HFFc6 (cell line): Measurements from ENCODE around the gene CHMP6. TPM values are rescaled to one million over a fixed set of nuclear protein-coding genes. Genes with fewer than 3 reads are reported as not detected.

Source experiments
- DNase-seq: peaks from one replicate; pipeline ENCODE4 v3.0.0-alpha.2; 2018
- H3K27ac Mint-ChIP-seq: 2 replicates; pipeline ENCODE4 v1.8.0; 2020; ENCODE audit warnings: mild to moderate bottlenecking, mixed read lengths
- H3K27me3 Mint-ChIP-seq: 2 replicates; pipeline ENCODE4 v1.8.0; 2021; ENCODE audit warnings: mild to moderate bottlenecking, moderate library complexity, mixed read lengths; ENCODE audit not compliant: insufficient read depth
- H3K36me3 Mint-ChIP-seq: 2 replicates; pipeline ENCODE4 v1.8.0; 2021; ENCODE audit warnings: low read depth, mixed read lengths
- H3K4me1 Mint-ChIP-seq: 2 replicates; pipeline ENCODE4 v1.8.0; 2020; ENCODE audit warnings: low read depth, mixed read lengths
- H3K4me3 Mint-ChIP-seq: 2 replicates; pipeline ENCODE4 v1.8.0; 2020; ENCODE audit warnings: mild to moderate bottlenecking, moderate library complexity, mixed read lengths
- H3K9me3 Mint-ChIP-seq: 2 replicates; pipeline ENCODE4 v1.8.0; 2020; ENCODE audit warnings: mild to moderate bottlenecking, mixed read lengths
- total RNA-seq, 6 experiments: library from RNA; stranded (reverse); fragmentation: NEBNext Ultra II Directional; extraction: Animal tissue kit (Norgen Biotek cat#: 25700); gene quantifications; 2 replicates in 1 of 6; 3 replicates in 5 of 6; pipeline ENCODE4 v1.2.3, GENCODE V29; 2021
- TF ChIP-seq, protein P1 (sequence below): fragments of 200-600 bp; sonication (generic); IDR thresholded peaks from 2 replicates; pipeline ENCODE4 v1.5.0; 2021; ENCODE audit warnings: antibody characterized with exemption, mild to moderate bottlenecking

The CHMP6 gene
- total RNA-seq, 6 experiments from 2014 or later, result 27.6 to 38.5 (median 31.5) TPM

DNA sequence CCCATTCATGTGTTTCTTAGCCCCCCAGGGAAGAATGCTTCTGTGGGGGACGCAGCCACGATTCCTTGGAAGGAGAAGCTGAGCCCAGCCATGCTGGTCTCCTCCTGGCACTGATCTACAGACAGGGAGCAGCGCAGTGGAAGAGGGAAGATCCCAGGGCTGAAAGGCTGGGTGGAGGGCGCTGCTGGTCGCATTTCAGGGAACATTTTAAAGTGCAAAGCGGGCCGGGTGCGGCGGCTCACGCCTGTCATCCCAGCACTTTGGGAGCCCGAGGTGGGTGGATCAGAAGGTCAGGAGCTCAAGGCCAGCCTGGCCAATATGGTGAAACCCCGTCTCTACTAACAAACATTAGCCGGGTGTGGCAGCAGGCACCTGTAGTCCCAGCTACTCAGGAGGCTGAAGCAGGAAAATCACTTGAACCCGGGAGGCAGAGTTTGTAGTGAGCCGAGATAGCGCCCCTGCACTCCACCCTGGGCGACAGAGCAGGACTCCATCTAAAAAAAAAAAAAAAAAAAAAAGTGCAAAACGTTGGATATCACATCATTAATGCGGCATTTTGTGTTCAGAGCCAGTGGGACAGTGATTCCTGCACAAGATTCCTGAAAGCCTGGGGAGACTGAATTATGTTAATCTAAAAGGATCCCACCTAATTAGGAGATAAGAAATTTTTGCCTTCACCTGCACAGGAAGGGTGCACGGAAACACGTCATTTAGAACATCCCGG lies 558 bp upstream of the CHMP6 start:
- Mint-ChIP-seq H3K27ac (peak overlapping the region; percentile 33; the same call in 1 of the 2 replicates), H3K9me3 (no peaks in the 10 kb centered on the region), H3K36me3 (no peaks in the 10 kb centered on the region), H3K4me3 (peak overlapping the region; percentile 70), H3K27me3 (peaks cover 2% of the 10 kb centered on the region), H3K4me1 (peaks cover 19% of the 10 kb centered on the region)
- TF ChIP-seq, protein P1, sequence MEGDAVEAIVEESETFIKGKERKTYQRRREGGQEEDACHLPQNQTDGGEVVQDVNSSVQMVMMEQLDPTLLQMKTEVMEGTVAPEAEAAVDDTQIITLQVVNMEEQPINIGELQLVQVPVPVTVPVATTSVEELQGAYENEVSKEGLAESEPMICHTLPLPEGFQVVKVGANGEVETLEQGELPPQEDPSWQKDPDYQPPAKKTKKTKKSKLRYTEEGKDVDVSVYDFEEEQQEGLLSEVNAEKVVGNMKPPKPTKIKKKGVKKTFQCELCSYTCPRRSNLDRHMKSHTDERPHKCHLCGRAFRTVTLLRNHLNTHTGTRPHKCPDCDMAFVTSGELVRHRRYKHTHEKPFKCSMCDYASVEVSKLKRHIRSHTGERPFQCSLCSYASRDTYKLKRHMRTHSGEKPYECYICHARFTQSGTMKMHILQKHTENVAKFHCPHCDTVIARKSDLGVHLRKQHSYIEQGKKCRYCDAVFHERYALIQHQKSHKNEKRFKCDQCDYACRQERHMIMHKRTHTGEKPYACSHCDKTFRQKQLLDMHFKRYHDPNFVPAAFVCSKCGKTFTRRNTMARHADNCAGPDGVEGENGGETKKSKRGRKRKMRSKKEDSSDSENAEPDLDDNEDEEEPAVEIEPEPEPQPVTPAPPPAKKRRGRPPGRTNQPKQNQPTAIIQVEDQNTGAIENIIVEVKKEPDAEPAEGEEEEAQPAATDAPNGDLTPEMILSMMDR, result no peak
- DNase-seq, result no peak

DNA sequence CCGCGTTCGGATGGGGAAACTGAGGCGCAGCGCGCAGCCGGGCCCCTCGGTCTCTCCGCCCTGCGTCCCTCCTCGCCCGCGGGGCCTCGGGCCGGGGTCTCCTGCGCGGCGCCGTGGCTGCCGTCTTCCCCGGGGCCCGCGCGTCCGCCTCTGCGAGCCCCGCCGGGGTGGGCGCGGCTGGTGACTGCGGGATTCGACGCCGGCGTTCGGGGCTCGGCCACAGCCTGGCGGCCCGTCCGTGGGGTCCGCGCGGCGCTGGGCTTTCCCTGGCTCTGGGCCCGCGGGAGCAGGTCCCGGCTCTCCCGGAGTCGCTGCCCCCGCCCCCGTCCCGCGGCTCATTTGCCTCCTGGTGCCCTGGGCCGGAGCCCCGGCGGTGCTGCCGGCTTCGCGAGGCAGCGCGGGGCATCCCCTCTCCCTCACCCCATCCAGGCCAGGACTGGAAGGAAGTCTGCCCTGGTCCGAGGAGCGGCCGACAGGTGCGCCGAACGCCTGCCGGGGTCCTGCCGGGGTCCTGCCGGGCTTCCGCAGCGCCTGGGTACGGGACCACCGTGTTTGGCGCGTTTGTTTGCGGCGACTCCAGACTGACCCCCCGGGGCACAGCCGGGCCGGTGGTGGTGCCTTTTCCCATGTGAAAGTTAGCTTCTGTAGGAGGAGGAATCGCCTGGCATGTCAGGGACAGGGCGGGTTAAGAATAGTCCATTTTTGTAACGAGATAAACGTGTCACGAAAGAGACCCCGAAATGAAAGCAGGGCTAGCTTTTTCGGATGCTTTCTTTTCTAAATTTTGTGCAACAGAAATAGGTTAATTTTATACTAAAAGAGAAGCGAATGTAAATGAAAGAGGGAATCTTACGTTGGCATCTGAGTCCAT lies 671 bp downstream of the CHMP6 start:
- peak overlapping the region; percentile 26; the same call in 1 of the 2 replicates for H3K27ac Mint-ChIP-seq
- H3K4me3 Mint-ChIP-seq, result peak overlapping the region; percentile 86
- TF ChIP-seq, protein P1, result no peak

DNA sequence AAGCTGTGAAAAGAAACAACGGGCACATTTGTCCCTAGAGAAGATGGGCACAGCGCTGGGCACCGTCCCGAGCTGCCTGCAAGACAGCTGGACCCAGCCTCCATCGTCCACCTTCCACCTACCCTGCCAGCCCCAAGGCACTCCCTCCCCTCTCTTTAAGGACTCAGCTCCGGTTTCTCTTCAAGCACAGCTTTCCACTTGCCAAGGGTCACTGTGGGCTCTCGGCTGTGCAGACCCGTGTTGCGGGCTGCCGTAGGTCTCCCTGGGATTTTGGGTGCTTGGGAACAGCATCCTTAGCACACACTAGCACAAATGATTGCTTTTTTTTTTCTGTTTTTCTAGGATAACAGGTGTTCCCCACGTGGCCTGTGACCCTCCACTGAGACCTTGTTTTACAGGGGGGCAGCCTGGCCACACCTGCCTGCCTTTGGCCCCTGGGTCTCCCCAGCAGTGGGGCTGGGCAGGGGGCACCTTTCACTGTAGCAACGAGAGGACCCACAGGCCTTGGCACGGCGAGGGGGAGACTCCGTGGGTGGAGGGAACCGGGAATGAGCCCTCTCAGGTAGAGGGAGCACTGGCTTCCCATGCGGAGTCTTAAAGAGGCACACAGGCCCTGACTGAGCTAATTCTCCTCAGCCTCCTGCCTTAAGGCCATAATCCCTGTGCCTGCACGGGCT lies 1.4 kb downstream of the CHMP6 start:
- H3K9me3 Mint-ChIP-seq, result no peaks in the 10 kb centered on the region
- H3K4me3 Mint-ChIP-seq, result peak overlapping the region; percentile 86
- peaks cover 2% of the 10 kb centered on the region for H3K27me3 Mint-ChIP-seq
- H3K27ac Mint-ChIP-seq, result peak overlapping the region; percentile 26; the same call in 1 of the 2 replicates
- H3K36me3 Mint-ChIP-seq, result no peaks in the 10 kb centered on the region
- peaks cover 19% of the 10 kb centered on the region for H3K4me1 Mint-ChIP-seq
- TF ChIP-seq, protein P1, result no peak
- no peak for DNase-seq

More for the DNA sequence above, 671 bp downstream of the CHMP6 start:
- no peak for DNase-seq
- Mint-ChIP-seq H3K9me3 (no peaks in the 10 kb centered on the region), H3K36me3 (no peaks in the 10 kb centered on the region), H3K4me1 (peaks cover 19% of the 10 kb centered on the region), H3K27me3 (peaks cover 2% of the 10 kb centered on the region)

DNA sequence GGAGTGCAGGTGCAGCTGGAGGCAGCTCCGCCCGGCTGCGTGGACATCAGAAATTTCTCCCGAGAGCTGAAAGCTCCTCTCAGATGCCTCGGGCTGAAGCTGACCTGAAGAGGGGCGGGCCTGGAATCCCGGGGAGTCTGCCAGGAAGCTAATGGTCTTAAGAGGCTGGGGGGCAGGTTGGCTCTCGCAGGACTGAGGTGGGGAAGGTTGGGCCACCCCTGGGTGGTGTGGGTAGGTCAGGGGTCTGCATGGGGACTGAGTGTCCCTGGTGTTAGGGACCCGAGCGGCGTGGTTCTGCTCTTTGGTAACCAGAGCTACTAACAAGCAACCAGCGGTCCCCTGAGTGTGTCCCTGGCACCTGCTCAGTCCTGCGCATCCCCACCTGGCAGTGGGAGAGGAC lies 3.5 kb downstream of the CHMP6 start:
- Mint-ChIP-seq H3K4me3 (no peak overlapping the region), H3K27me3 (peaks cover 3% of the 10 kb centered on the region; the same call in 1 of the 2 replicates), H3K9me3 (no peaks in the 10 kb centered on the region), H3K27ac (no peak overlapping the region), H3K36me3 (no peaks in the 10 kb centered on the region), H3K4me1 (peaks cover 10% of the 10 kb centered on the region)
- TF ChIP-seq, protein P1, result no peak
- DNase-seq, result no peak
